Peyer's patch (tissue), 4 donors: ENCODE measurements around the gene GALNS.

ENCODE experiments used
- CTCF ChIP-seq, 6 experiments: fragments of 450-650 bp in 4 of 6; fragments of 200-600 bp in 2 of 6; sonication (generic) in 1 of 6; IDR thresholded peaks; one replicate each; pipeline ENCODE4 v1.5.1; 2017 to 2019; ENCODE audit warnings: antibody characterized with exemption in 6 of 6, mild to moderate bottlenecking in 3 of 6, moderate library complexity in 1 of 6
- POLR2A ChIP-seq, 2 donors: fragments of 450-650 bp; IDR thresholded peaks; one replicate each; pipeline ENCODE4 v1.5.1; 2017; ENCODE audit warnings: antibody characterized with exemption in 2 of 2, mild to moderate bottlenecking in 2 of 2, moderate library complexity in 2 of 2

GRCh38 chr16:88830258-88830657 lies 26.5 kb downstream of the GALNS start:
- TF ChIP-seq CTCF (IDR thresholded peaks at IDR 0.05) (no peak), POLR2A (IDR thresholded peaks at IDR 0.05) (no peak)
